Mesendoderm (in vitro differentiated cells): ENCODE data around the gene MYOD1.

Experiments
- DNase-seq: peaks from one replicate; pipeline ENCODE4 v3.0.0; 2013
- H2AK5ac ChIP-seq: 2 replicates; pipeline ENCODE4 v1.6.1; 2013; ENCODE audit warnings: low read length, inconsistent platforms
- H2BK120ac ChIP-seq: 2 replicates; pipeline ENCODE4 v1.6.1; 2013; ENCODE audit warnings: low read depth, mild to moderate bottlenecking, low read length, moderate library complexity, mixed read lengths
- H2BK15ac ChIP-seq: replicated peaks from 2 replicates; pipeline ENCODE4 v1.6.1; 2013; ENCODE audit warnings: low read depth, mild to moderate bottlenecking, moderate library complexity
- H2BK5ac ChIP-seq: 2 replicates; pipeline ENCODE4 v1.6.1; 2013; ENCODE audit warnings: low read length, inconsistent platforms
- H3K18ac ChIP-seq: 2 replicates; pipeline ENCODE4 v1.6.1; 2013; ENCODE audit warnings: mild to moderate bottlenecking, low read length, mixed read lengths
- H3K23ac ChIP-seq: one replicate; pipeline ENCODE4 v1.6.1; 2013; ENCODE audit warnings: low read length
- H3K27ac ChIP-seq: 2 replicates; pipeline ENCODE4 v1.5.1; 2013; ENCODE audit warnings: low read depth, mild to moderate bottlenecking, inconsistent platforms, low read length, moderate library complexity
- H3K27me3 ChIP-seq: 2 replicates; pipeline ENCODE4 v1.6.1; 2013; ENCODE audit warnings: low read length, control low read depth, mild to moderate bottlenecking, inconsistent platforms; ENCODE audit not compliant: insufficient read depth, poor library complexity
- H3K36me3 ChIP-seq: 2 replicates; pipeline ENCODE4 v1.6.1; 2013; ENCODE audit warnings: low read length, inconsistent platforms; ENCODE audit not compliant: control insufficient read depth, insufficient read depth
- H3K4ac ChIP-seq: one replicate; pipeline ENCODE4 v1.6.1; 2013; ENCODE audit warnings: low read depth, mild to moderate bottlenecking, low read length, moderate library complexity
- H3K4me1 ChIP-seq: 2 replicates; pipeline ENCODE4 v1.6.1; 2013; ENCODE audit warnings: low read depth, low read length, inconsistent platforms; ENCODE audit not compliant: control insufficient read depth
- H3K4me2 ChIP-seq: 2 replicates; pipeline ENCODE4 v1.6.1; 2013; ENCODE audit warnings: low read length
- H3K4me3 ChIP-seq: 2 replicates; pipeline ENCODE4 v1.5.1; 2013; ENCODE audit warnings: mild to moderate bottlenecking, low read length
- H3K56ac ChIP-seq: one replicate; pipeline ENCODE4 v1.6.1; 2013; ENCODE audit warnings: low read length
- H3K79me1 ChIP-seq: 2 replicates; pipeline ENCODE4 v1.6.1; 2013; ENCODE audit warnings: low read length, inconsistent platforms
- H3K79me2 ChIP-seq: 2 replicates; pipeline ENCODE4 v1.6.1; 2013; ENCODE audit warnings: mild to moderate bottlenecking, low read length; ENCODE audit not compliant: control insufficient read depth, insufficient read depth
- H3K9ac ChIP-seq: 2 replicates; pipeline ENCODE4 v1.6.1; 2013; ENCODE audit warnings: low read length, inconsistent platforms
- H4K5ac ChIP-seq: one replicate; pipeline ENCODE4 v1.6.1; 2013; ENCODE audit warnings: low read length
- H4K8ac ChIP-seq: one replicate; pipeline ENCODE4 v1.6.1; 2013; ENCODE audit warnings: low read depth, mild to moderate bottlenecking, control low read depth, low read length, moderate library complexity
- WGBS: extraction: QIAGEN DNeasy Blood & Tissue Kit; methylation state at CpG from one replicate; pipeline ENCODE4 v1.1.7; 2013; ENCODE audit warnings: low lambda C conversion rate, missing lambda C conversion rate; ENCODE audit not compliant: insufficient coverage; ENCODE audit errors: extremely low coverage; 5-methylcytosine and 5-hydroxymethylcytosine counted together

The MYOD1 gene

GRCh38 chr11:17765356-17766072 is 46.1 kb downstream of the MYOD1 start:
- no CpG with 5 or more reads among the region's 13 CpGs for WGBS
- Histone ChIP-seq H3K4me1 (no peaks in the 10 kb centered on the region), H2AK5ac (no peak overlapping the region), H3K23ac (no peak overlapping the region), H3K18ac (no peak overlapping the region), H4K5ac (no peak overlapping the region), H4K8ac (no peak overlapping the region), H3K79me1 (no peaks in the 10 kb centered on the region), H3K27me3 (no peaks in the 10 kb centered on the region), H2BK120ac (no peak overlapping the region), H3K4me2 (no peak overlapping the region), H2BK5ac (no peak overlapping the region), H3K4ac (no peak overlapping the region), H3K36me3 (no peaks in the 10 kb centered on the region), H3K27ac (no peak overlapping the region), H2BK15ac (no peak overlapping the region), H3K4me3 (no peak overlapping the region), H3K56ac (no peak overlapping the region), H3K79me2 (no peaks in the 10 kb centered on the region), H3K9ac (no peak overlapping the region)
- peak; percentile 63 for DNase-seq

GRCh38 chr11:17766073-17766359 is 46.6 kb downstream of the MYOD1 start:
- Histone ChIP-seq H3K4ac (no peak overlapping the region), H4K5ac (no peak overlapping the region), H3K4me2 (no peak overlapping the region), H2BK15ac (no peak overlapping the region), H3K9ac (no peak overlapping the region), H3K79me1 (no peaks in the 10 kb centered on the region), H4K8ac (no peak overlapping the region), H3K36me3 (no peaks in the 10 kb centered on the region), H3K18ac (no peak overlapping the region), H3K27ac (no peak overlapping the region), H3K4me1 (no peaks in the 10 kb centered on the region), H3K27me3 (no peaks in the 10 kb centered on the region), H2BK120ac (no peak overlapping the region), H3K79me2 (no peaks in the 10 kb centered on the region), H2AK5ac (no peak overlapping the region), H3K23ac (no peak overlapping the region), H3K56ac (no peak overlapping the region), H3K4me3 (no peak overlapping the region), H2BK5ac (no peak overlapping the region)
- no CpG with 5 or more reads among the region's 8 CpGs for WGBS
- no peak for DNase-seq

- H3K9ac ChIP-seq = no peak overlapping the region
- no peak overlapping the region for H3K18ac ChIP-seq
- no peak overlapping the region for H2BK5ac ChIP-seq
- no peaks in the 10 kb centered on the region for H3K79me2 ChIP-seq
- H3K4me3 ChIP-seq = no peak overlapping the region
- no peak overlapping the region for H3K56ac ChIP-seq
- H3K27me3 ChIP-seq = no peaks in the 10 kb centered on the region
- H3K4ac ChIP-seq = no peak overlapping the region
- H4K5ac ChIP-seq = no peak overlapping the region
- H3K79me1 ChIP-seq = no peaks in the 10 kb centered on the region
- H3K36me3 ChIP-seq = no peaks in the 10 kb centered on the region
- no peak overlapping the region for H2AK5ac ChIP-seq
- no peak overlapping the region for H3K27ac ChIP-seq
- H3K4me2 ChIP-seq = no peak overlapping the region
- no peak overlapping the region for H2BK120ac ChIP-seq
- no CpG with 5 or more reads among the region's 5 CpGs for WGBS
- no peak overlapping the region for H3K23ac ChIP-seq
- DNase-seq = no peak
- H4K8ac ChIP-seq = no peak overlapping the region
- H3K4me1 ChIP-seq = no peaks in the 10 kb centered on the region
- H2BK15ac ChIP-seq = no peak overlapping the region
These were observed 47.2 kb downstream of the MYOD1 start for GRCh38 chr11:17766590-17766989.

- Histone ChIP-seq H2BK5ac (no peak overlapping the region), H3K4ac (no peak overlapping the region), H3K4me2 (no peak overlapping the region), H2BK120ac (no peak overlapping the region), H3K18ac (no peak overlapping the region), H2AK5ac (no peak overlapping the region), H3K79me2 (no peaks in the 10 kb centered on the region), H3K9ac (no peak overlapping the region), H3K27ac (no peak overlapping the region), H4K5ac (no peak overlapping the region), H4K8ac (no peak overlapping the region), H3K27me3 (no peaks in the 10 kb centered on the region), H3K23ac (no peak overlapping the region), H3K4me3 (no peak overlapping the region), H3K56ac (no peak overlapping the region), H3K79me1 (no peaks in the 10 kb centered on the region), H2BK15ac (no peak overlapping the region), H3K4me1 (no peaks in the 10 kb centered on the region), H3K36me3 (no peaks in the 10 kb centered on the region)
- no peak for DNase-seq
- WGBS = no CpG with 5 or more reads among the region's 7 CpGs
These were observed 48.0 kb downstream of the MYOD1 start for GRCh38 chr11:17767301-17767885.

- Histone ChIP-seq H3K23ac (no peak overlapping the region), H3K4me3 (no peak overlapping the region), H3K4ac (no peak overlapping the region), H3K4me1 (no peaks in the 10 kb centered on the region), H3K79me1 (no peaks in the 10 kb centered on the region), H3K79me2 (no peaks in the 10 kb centered on the region), H2BK5ac (no peak overlapping the region), H3K9ac (no peak overlapping the region), H3K36me3 (no peaks in the 10 kb centered on the region), H2BK15ac (no peak overlapping the region), H2BK120ac (no peak overlapping the region), H3K56ac (no peak overlapping the region), H3K27me3 (no peaks in the 10 kb centered on the region), H3K27ac (no peak overlapping the region), H4K5ac (no peak overlapping the region), H3K4me2 (no peak overlapping the region), H4K8ac (no peak overlapping the region), H3K18ac (no peak overlapping the region), H2AK5ac (no peak overlapping the region)
- no CpG with 5 or more reads among the region's 2 CpGs for WGBS
- DNase-seq = no peak
These were observed 48.5 kb downstream of the MYOD1 start for GRCh38 chr11:17767914-17768313.

GRCh38 chr11:17768547-17768946 is 49.2 kb downstream of the MYOD1 start:
- DNase-seq = no peak
- H3K79me1 ChIP-seq = no peaks in the 10 kb centered on the region
- no peak overlapping the region for H3K4me3 ChIP-seq
- no peak overlapping the region for H3K4ac ChIP-seq
- no peaks in the 10 kb centered on the region for H3K36me3 ChIP-seq
- no CpG with 5 or more reads among the region's 7 CpGs for WGBS
- H2AK5ac ChIP-seq = no peak overlapping the region
- H2BK120ac ChIP-seq = no peak overlapping the region
- no peak overlapping the region for H2BK15ac ChIP-seq
- H3K4me2 ChIP-seq = no peak overlapping the region
- H4K8ac ChIP-seq = no peak overlapping the region
- no peaks in the 10 kb centered on the region for H3K27me3 ChIP-seq
- no peak overlapping the region for H3K56ac ChIP-seq
- no peak overlapping the region for H3K9ac ChIP-seq
- H3K4me1 ChIP-seq = no peaks in the 10 kb centered on the region
- no peak overlapping the region for H3K23ac ChIP-seq
- no peak overlapping the region for H3K18ac ChIP-seq
- H2BK5ac ChIP-seq = no peak overlapping the region
- H3K27ac ChIP-seq = no peak overlapping the region
- no peak overlapping the region for H4K5ac ChIP-seq
- H3K79me2 ChIP-seq = no peaks in the 10 kb centered on the region
